Islet precursor cell (in vitro differentiated cells): ENCODE results near the gene ZC3H18.
A peak's percentile ranks its signal among the peaks of the same experiment; 100 is the strongest.

Source experiments
- DNase-seq: peaks from one replicate; pipeline ENCODE4 v3.0.0-alpha.2; 2018

ZC3H18 gene

GRCh38 chr16:88569985-88570690 is at the start of gene ZC3H18:
Gene ZC3H18 (plus strand): TSS chr16:88570403. CDS start chr16:88577124, 6,721 bp downstream.
- DNase-seq, result peak; percentile 96

- no peak for DNase-seq
These were observed 48.5 kb upstream of the ZC3H18 start for GRCh38 chr16:88521674-88522073.

- DNase-seq, result no peak
These were observed 47.8 kb upstream of the ZC3H18 start for GRCh38 chr16:88522276-88522949.

GRCh38 chr16:88523309-88524161 is 46.7 kb upstream of the ZC3H18 start:
- no peak for DNase-seq

- no peak for DNase-seq
These were observed 45.8 kb upstream of the ZC3H18 start for GRCh38 chr16:88524274-88524972.

GRCh38 chr16:88524973-88525662 is 45.1 kb upstream of the ZC3H18 start:
- DNase-seq, result no peak

GRCh38 chr16:88525663-88525990 is 44.6 kb upstream of the ZC3H18 start:
- no peak for DNase-seq

- no peak for DNase-seq
These were observed 43.9 kb upstream of the ZC3H18 start for GRCh38 chr16:88526008-88526905.

- DNase-seq, result no peak
These were observed 43.4 kb upstream of the ZC3H18 start for GRCh38 chr16:88526906-88527185.

- DNase-seq, result peak; percentile 83
These were observed 42.8 kb upstream of the ZC3H18 start for GRCh38 chr16:88527186-88527936.

- no peak for DNase-seq
These were observed 42.1 kb upstream of the ZC3H18 start for GRCh38 chr16:88527937-88528743.

GRCh38 chr16:88528902-88529318 is 41.3 kb upstream of the ZC3H18 start:
- no peak for DNase-seq

GRCh38 chr16:88529596-88529995 is 40.6 kb upstream of the ZC3H18 start:
- no peak for DNase-seq

- DNase-seq, result no peak
These were observed 39.9 kb upstream of the ZC3H18 start for GRCh38 chr16:88530051-88530857.

- no peak for DNase-seq
These were observed 39.4 kb upstream of the ZC3H18 start for GRCh38 chr16:88530858-88531203.

- DNase-seq, result no peak
These were observed 38.9 kb upstream of the ZC3H18 start for GRCh38 chr16:88531346-88531745.

- no peak for DNase-seq
These were observed 38.2 kb upstream of the ZC3H18 start for GRCh38 chr16:88531931-88532433.

GRCh38 chr16:88532434-88533241 is 37.6 kb upstream of the ZC3H18 start:
- no peak for DNase-seq
